PC-3 (cell line): ENCODE results near the gene U2SURP.

ENCODE experiments used
- EZH2 ChIP-seq: fragments of 300-600 bp; sonication (generic); IDR thresholded peaks from one replicate; pipeline ENCODE4 v1.6.1; 2017; ENCODE audit warnings: antibody characterized with exemption, mild to moderate bottlenecking, low read length; ENCODE audit not compliant: unreplicated experiment
- EZH2phosphoT487 ChIP-seq: fragments of 300-600 bp; sonication (generic); IDR thresholded peaks from 2 replicates; pipeline ENCODE4 v1.6.1; 2018; ENCODE audit warnings: mild to moderate bottlenecking, antibody characterized with exemption, low read length, borderline replicate concordance
- TF ChIP-seq, protein P1 (sequence below): fragments of 300-600 bp; sonication (generic); conservative IDR thresholded peaks from 2 replicates; pipeline ENCODE4 v1.5.1; 2017; ENCODE audit warnings: antibody characterized with exemption, low read depth, mild to moderate bottlenecking, low read length

DNA sequence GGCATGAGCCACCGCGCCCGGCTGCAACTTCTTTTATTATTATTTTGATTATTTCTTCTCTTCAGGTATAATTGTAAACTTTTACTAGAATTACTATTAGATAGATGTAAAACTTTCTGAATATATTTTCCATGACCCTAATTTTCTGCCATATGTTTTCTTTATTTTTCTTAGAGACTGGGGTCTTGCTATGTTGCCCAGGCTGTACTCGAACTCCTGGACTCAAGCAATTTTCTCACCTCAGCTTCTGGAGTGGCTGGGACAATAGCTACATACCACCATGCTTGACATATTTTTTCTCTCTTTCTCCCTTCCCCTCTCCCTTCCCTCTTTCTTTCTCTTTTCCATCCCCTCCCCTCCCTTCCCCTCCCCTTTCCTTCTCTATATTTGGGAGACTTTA, 88.6 kb downstream of the U2SURP start:
- TF ChIP-seq, protein P1, sequence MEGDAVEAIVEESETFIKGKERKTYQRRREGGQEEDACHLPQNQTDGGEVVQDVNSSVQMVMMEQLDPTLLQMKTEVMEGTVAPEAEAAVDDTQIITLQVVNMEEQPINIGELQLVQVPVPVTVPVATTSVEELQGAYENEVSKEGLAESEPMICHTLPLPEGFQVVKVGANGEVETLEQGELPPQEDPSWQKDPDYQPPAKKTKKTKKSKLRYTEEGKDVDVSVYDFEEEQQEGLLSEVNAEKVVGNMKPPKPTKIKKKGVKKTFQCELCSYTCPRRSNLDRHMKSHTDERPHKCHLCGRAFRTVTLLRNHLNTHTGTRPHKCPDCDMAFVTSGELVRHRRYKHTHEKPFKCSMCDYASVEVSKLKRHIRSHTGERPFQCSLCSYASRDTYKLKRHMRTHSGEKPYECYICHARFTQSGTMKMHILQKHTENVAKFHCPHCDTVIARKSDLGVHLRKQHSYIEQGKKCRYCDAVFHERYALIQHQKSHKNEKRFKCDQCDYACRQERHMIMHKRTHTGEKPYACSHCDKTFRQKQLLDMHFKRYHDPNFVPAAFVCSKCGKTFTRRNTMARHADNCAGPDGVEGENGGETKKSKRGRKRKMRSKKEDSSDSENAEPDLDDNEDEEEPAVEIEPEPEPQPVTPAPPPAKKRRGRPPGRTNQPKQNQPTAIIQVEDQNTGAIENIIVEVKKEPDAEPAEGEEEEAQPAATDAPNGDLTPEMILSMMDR = no peak
- TF ChIP-seq EZH2phosphoT487 (no peak), EZH2 (no peak)
